A172 (cell line): Measurements from ENCODE around the gene FAM110D. TPM values are rescaled to one million over a fixed set of nuclear protein-coding genes. Genes with fewer than 3 reads are reported as not detected.

Experiments
- DNase-seq: peaks from one replicate; pipeline ENCODE4 v3.0.0-alpha.2; 2015; ENCODE audit warnings: low spot score
- total RNA-seq: library from RNA; depleted of rRNA; stranded (reverse); fragments of >200 nt; shearing (Covaris generic); gene quantifications from 2 replicates; pipeline ENCODE4 v1.2.3, GENCODE V29; 2014; rRNA removed

The FAM110D gene
- total RNA-seq, result 0.62 TPM in 1 of 2 replicates, not detected in the other

DNA sequence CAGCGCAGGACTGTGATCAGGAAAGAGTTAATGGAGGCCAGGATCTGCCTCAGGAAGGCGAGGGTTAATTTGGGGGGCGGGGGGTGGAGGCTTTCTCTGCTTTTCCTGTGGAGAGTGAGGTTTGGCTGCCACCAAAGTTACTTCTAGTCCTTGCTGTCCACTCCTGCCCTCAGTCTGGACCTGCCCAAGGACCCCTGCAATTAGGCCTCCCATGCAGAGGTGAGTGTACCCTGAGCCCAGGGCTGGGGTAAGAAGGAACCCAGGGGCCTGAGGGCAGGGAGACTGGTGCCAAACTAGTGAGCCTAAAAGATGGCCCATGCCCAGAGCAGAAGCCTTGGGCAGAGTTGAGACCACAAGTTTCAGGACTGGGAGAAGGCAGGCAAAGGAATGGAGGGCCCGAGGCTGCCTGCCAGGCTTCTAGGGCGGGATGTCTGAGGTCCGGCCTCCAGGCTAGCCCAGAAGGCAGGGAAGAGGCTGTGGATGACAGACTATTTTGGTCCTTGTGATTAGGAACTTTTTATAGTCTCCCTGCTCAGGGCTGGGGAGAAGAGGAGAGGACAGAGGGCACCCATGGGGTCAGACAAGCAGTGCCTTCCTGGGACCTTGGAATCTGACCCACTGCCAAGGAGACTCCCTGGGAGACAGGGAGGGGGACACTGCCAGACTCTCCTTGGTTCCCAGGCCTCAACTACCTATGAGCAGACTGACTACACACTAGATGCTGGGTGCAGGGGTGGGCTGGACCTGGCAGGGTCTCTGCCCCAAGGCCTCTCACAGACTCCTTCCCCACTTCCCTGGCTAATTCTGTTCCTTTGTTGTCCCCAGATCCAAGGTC lies at the start of gene FAM110D:
Gene FAM110D, plus strand, starts transcription at position 172 of the 835 bp plus-strand sequence. CDS start 2,213 bp downstream, outside the sequence.
- no peak for DNase-seq

DNA sequence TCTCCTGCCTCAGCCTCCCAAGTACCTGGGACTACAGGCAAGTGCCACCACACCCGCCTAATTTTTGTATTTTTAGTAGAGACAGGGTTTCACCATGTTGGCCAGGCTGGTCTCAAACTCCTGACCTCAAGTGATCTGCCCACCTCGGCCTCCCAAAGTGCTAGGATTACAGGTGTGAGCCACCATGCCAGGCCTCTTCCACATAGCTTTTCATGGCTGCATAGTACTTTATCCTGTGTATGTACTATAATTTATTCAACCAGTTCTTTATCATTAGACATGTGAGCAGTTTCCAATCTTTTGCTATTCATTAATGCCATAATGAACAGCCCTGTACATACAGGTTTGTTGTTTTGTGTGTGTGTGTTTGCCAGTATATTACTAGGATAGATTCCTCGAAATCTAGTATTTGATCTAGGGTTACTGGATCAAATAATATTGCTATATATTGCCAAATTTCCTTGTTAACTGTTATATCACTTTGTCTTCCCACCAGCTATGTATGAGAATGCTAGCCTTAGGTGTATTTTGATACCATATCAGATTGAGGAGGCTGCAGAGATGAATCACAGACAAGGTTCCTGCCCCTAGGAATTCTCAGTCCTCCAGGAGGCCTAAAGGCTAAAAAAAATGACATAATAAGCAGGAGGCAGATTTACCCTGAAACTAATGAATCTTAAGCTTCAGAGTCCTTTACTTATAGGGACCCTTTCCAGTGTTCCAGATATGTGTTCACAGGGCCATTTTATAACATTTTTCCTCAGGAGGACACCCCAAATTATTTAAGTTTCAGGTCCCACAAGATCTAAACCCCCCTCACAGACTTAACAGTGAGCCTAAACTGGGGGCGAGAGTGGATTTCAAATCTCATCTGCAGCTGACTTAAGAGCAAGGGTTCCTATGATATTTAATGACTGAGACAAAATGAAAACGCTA lies 49.4 kb upstream of the FAM110D start:
- DNase-seq, result no peak

GRCh38 chr1:26110731-26111529 lies 47.9 kb upstream of the FAM110D start:
- peak; percentile 25 for DNase-seq

DNA sequence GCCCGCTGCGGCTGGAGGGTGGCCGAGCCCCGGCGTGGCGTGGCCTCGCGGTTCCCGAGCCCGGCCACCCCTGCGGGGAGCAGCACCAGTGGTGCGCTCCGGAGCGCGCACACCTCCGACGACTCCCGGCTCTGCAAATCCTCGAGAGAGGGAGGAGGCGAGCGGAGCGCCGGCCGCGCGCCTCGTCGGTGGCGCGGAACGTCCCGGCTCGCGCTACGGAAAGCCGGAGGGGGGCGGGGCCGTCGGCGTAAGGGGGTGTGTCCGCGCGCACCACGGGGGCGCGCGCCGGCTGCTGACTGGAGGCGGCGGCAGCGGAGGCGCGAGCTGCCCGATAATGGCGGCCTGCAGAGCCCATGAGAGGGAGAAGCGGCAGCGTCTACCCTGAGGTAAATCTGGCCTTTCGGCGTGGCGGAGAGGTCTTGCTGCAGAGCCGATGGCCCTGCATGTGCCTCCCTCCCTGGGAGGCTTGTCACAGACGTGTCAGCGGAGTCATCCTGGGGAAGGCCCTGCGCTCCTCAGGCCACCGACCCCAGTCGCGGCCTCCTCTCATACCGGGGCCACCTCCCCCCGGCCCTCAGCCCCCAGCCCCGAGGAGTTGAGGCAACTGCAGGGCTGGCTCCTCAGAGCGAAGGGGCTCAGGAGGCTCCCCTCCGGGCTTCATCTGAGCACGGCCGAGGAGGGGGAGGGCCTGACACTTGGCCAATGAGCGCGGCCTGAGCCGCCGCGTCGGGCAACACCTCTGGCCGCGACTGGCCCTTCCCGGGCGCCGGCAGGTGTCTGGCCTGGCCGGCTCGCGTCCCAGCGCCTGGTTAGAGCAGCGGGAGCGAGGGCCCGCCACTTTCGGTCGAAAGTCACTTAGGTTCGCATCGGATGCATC lies 47.1 kb upstream of the FAM110D start, which contains the start of gene PDIK1L:
Gene PDIK1L, plus strand, starts transcription at position 295 of the 877 bp plus-strand sequence. CDS start 2,485 bp downstream, outside the sequence.
- peak; percentile 63 for DNase-seq

- DNase-seq, result peak; percentile 10
These were observed 46.5 kb upstream of the FAM110D start for GRCh38 chr1:26112407-26112775.

DNA sequence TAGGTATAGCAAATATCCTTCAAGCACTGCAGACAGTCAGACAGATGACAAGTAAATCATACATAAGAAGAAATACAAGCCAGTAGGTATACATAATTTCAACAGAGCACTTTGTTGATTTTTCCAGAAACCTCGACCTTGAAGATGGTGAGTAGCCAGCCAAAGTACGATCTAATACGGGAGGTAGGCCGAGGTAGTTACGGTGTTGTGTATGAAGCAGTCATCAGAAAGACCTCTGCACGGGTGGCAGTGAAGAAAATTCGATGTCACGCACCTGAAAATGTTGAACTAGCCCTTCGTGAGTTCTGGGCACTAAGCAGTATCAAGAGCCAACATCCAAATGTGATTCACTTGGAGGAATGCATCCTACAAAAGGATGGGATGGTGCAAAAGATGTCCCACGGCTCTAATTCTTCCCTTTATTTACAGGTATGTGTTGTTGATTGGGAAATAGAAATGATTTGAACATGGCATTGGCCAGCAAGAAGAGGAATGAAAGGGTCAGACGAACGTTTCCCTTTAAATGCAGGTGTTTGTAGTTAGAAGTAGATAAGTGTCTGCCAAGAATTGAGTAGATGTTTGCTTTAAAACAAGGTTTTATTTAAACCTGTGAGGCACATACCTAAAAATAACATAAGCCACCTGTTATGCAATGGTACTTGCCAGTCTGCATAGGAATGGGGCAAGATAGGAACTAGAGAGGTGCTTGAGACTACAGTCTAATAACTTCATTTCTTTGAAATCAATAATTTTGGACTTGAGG lies 44.5 kb upstream of the FAM110D start:
- DNase-seq, result no peak

DNA sequence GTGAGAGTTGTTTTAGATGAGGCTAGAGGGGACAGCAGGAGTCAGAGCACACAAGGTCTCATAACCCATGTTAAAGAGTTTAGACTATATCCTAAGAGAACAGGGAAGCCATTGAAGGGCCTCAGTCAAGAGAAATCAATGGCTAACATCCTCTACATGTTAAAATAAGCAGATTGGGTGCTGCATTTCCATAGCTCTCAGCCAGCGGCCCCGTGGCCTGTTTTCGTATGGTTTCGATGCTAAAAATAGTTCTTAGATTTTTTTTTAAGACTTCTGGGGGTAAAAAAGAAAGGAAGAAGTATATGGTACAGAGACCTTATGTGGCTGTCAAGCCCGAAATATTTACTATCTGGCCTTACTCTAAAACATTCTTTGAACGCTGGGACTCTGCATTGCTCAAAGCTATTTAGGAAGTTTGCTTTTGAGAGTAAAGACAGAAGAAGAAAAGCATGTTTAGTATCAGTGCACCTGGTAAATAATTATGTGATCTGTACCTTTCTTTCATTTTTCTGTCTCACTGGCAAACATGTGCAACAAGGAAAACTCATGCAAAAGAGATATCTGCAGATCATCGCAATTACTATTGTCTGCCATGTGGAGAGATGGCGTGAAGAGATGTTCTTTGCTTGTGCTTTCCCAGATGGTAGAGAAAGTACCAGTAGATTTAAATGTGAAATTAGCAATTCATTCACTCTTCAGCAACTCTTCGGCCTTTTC lies 38.8 kb upstream of the FAM110D start:
- DNase-seq, result no peak

DNA sequence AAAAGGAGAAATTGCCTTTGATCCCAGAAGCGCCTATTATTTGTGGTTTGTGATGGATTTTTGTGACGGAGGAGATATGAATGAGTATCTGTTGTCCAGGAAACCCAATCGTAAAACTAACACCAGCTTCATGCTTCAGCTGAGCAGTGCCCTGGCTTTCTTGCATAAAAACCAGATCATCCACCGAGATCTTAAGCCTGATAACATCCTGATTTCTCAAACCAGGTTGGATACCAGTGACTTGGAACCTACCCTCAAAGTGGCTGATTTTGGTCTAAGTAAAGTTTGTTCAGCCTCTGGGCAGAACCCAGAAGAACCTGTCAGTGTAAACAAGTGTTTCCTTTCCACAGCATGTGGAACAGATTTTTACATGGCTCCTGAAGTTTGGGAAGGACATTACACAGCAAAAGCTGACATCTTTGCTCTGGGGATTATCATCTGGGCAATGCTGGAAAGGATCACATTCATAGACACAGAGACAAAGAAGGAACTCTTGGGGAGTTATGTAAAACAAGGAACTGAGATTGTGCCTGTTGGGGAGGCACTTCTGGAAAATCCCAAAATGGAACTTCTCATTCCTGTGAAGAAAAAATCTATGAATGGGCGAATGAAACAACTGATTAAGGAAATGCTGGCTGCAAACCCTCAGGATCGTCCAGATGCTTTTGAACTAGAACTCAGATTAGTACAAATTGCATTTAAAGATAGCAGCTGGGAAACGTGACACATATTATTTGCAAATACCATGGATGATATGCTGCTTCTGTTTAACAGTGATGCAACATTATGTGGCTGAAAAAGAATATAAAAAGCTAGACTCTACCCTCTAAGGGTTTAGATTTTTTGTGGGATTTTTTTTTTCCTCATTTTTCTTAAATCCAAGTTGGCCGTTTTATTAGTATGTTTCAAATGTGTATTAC lies 36.8 kb upstream of the FAM110D start:
- no peak for DNase-seq

DNA sequence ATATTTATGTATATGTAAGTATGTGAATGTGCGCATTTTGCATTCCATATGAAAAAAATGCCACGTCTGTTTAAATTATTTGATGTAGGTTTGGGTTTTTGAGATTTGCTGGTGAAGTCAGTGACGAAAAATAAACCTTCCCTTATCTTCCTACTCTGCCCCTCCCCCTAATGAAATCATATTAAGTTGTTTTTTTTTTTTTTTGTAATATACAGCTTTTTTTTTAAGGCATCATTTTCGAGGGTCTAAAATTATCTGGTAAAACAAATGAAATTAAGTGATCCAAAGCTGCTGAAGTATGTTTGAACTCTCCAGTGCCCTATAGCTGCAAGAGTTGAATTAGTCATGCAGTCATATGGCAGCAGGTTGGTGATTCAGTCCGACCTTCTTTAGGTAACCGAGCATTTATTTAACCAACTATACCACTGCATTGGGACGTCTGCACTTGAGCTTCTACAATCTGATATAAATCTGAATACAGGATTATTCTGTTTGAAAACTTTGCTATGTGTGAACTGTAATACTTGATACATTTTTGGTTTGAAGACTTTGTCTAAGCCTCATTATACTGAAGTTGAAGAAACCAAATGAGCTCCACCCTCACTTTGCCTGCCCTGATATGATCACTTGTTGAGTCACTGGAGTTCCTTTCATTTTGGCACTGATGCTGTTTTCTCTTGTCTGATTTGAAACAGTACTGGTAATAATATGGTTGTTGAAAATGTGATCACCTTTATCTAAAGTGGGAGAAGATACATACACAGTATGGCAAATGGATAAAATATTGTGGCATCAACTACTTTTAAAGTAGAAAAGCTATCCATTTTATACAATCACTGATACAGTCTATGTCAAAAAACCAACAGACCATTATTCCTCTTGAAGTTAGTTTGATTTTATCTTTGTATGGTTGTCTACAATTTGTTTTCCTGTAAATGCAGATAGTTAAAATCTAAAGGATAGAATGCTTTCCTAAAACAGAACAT lies 35.6 kb upstream of the FAM110D start:
- DNase-seq, result peak; percentile 60

DNA sequence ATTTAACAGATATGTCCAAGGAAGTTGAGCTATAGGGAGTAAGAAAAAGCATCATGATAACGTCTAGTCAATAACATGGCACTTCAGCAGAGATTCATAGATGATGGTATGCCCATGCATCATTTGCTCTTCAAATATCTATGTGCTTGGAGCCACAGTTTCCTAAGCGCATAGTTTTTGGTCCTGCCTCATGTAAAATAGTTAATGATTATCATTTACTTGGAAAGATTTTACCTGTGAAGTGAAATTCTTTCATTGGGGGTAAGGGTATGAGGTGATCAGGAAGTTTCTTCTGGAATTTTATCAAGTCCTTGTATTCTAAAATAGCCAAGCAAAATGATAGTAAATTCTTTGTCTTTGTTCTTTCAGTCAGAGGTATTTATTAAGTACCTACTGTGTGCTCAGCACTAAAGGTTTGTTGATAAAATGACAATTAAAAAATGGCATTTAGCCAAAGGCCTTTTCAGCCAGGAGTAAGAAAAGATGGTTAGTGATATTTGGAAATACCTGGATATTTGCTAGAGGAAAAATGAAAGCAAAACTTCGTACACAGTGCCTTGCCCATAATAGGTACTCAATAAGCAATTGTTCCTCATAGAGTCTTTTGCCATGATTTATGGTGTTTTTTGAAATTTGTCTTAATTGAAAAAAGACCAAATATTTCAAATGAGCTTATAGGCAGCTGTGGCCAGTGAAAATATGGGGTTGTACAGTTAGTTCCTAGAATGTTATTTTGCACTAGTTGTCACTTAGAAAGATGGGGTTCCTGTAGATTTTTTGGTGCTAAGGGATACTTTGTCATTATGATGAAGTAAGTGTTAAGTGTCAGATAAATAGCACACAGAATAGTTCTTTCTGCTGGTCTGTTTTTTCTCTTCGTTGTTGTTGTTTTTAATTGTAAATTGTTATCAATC lies 34.2 kb upstream of the FAM110D start:
- no peak for DNase-seq

- DNase-seq, result no peak
These were observed 33.5 kb upstream of the FAM110D start for GRCh38 chr1:26125382-26125781.

- no peak for DNase-seq
These were observed 32.9 kb upstream of the FAM110D start for GRCh38 chr1:26125946-26126320.

DNA sequence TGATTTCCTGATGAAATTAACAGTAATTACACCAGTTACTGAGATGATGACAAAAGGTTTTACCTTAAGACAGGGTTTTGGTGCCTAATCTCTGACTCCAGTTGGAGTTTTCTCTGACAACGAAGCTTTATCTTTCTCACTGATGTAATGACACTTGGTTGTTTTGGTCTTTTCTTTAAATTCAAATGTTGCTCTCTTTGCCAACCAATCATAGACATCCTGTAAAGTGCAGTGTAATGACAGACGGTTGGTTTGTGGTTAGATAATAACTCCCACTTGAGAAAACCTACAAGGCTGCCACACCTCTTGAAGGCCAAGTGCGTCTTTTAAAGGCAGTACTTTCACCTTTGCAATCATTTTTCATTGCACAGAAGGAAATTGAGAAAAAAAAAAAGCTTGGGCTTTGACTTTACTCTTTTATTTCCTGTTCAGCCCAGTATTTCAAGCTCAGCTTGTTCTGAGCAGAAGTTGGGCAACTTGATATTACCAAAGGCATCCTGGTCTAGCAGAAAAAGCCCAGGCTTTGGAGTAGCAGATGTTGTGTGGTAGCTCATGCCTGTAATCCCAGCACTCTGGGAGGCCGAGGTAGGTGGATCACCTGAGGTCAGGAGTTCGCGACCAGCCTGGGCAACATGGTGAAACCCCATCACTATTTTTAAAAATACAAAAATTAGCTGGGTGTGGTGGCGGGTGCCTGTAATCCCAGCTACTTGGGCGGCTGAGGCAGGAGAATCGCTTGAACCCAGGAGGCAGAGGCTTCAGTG lies 32.4 kb upstream of the FAM110D start:
- peak; percentile 76 for DNase-seq

- DNase-seq, result no peak
These were observed 31.4 kb upstream of the FAM110D start for GRCh38 chr1:26127235-26128163.
